ENCODE results near the gene SYT10. TPM values are rescaled to one million over a fixed set of nuclear protein-coding genes. Genes with fewer than 3 reads are reported as not detected.

SYT10 gene
- total and polyA plus RNA-seq, 4 donors = 0.30 TPM; not detected in 3

GRCh38 chr12:33440477-33440876 lies 858 bp upstream of the SYT10 start:
- Histone ChIP-seq H3K36me3 (ENCODE audit: control insufficient read depth in 1 of 2, insufficient read depth in 2 of 2, low read length in 1 of 2) (no peaks in the 10 kb centered on the region), H3K27me3 (ENCODE audit: control insufficient read depth in 1 of 2, insufficient read depth in 2 of 2, low read length in 1 of 2) (no peaks in the 10 kb centered on the region)
- no peak for ATAC-seq (ENCODE audit: low FRiP score)

DNA sequence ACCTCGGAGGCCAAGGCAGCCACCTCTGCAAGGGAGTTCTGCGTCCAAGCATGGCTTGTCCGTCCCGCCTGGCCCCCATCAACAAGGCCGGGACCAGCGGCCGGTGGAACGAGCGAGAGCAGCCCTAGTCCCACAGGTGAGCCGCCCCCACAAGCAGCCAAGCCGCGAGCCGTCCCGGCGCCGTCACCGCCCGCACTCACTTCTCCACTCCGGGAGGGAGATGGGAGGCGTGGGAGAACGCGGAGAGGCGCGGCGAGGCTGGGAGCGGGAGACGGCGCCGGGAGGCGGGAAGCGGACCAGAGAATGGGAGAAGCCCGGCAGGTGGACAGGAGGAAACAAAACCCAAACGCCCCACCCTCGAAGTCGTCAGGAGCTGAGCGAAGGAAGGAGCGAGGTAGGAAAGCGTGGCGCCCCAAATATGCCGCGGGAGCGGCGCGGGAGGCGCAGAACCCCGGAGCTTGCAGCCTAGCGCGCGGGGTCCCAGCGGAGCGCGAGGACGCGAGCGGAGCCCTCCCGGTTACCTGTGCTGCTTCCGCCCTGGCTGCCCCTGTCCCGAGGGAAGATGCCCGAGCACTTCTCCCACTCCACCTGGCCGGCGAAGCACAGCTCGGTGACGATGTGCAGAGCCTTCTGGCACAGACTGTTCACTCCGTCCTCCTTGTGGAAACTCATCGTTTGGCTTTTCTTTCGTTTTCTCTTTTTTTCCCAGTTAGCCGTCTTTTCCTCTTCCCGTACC lies 600 bp downstream of the SYT10 start:
- intact Hi-C loops (cut with DNase I) = no loop called here
- WGBS, 2 donors = 1% methylated on average over 64 to 68 of the region's 68 CpGs
- DNase-seq = peak in 1 of 2 donors; percentile 68
- H3K27ac ChIP-seq (ENCODE audit: low read depth in 1 of 2, low read length in 2 of 2) = no peak overlapping the region
- peak overlapping the region in 1 of 2 donors; percentile 48 for H3K4me3 ChIP-seq (ENCODE audit: low read length in 2 of 2)
- peak; percentile 42 for ATAC-seq (ENCODE audit: low FRiP score)
- H3K9me3 ChIP-seq (ENCODE audit: control insufficient read depth, low read length) = no peaks in the 10 kb centered on the region
- H3K4me1 ChIP-seq (ENCODE audit: control insufficient read depth in 1 of 2, insufficient read depth in 2 of 2, low read length in 2 of 2) = no peaks in the 10 kb centered on the region
- no peaks in the 10 kb centered on the region for H3K36me3 ChIP-seq (ENCODE audit: control insufficient read depth in 1 of 2, insufficient read depth in 2 of 2, low read length in 1 of 2)
- no peaks in the 10 kb centered on the region for H3K27me3 ChIP-seq (ENCODE audit: control insufficient read depth in 1 of 2, insufficient read depth in 2 of 2, low read length in 1 of 2)

More at GRCh38 chr12:33440477-33440876, 858 bp upstream of the SYT10 start:
- no peak for DNase-seq
- Histone ChIP-seq H3K9me3 (ENCODE audit: control insufficient read depth, low read length) (no peaks in the 10 kb centered on the region), H3K4me3 (ENCODE audit: low read length in 2 of 2) (no peak overlapping the region), H3K27ac (ENCODE audit: low read depth in 1 of 2, low read length in 2 of 2) (no peak overlapping the region), H3K4me1 (ENCODE audit: control insufficient read depth in 1 of 2, insufficient read depth in 2 of 2, low read length in 2 of 2) (no peaks in the 10 kb centered on the region)
- WGBS, 2 donors = 92 to 93% methylated on average over 9 of the region's 9 CpGs
- intact Hi-C loops (cut with DNase I) = no loop called here

- Histone ChIP-seq H3K36me3 (ENCODE audit: control insufficient read depth in 1 of 2, insufficient read depth in 2 of 2, low read length in 1 of 2) (no peaks in the 10 kb centered on the region), H3K4me3 (ENCODE audit: low read length in 2 of 2) (no peak overlapping the region), H3K27ac (ENCODE audit: low read depth in 1 of 2, low read length in 2 of 2) (no peak overlapping the region), H3K4me1 (ENCODE audit: control insufficient read depth in 1 of 2, insufficient read depth in 2 of 2, low read length in 2 of 2) (no peaks in the 10 kb centered on the region), H3K27me3 (ENCODE audit: control insufficient read depth in 1 of 2, insufficient read depth in 2 of 2, low read length in 1 of 2) (no peaks in the 10 kb centered on the region), H3K9me3 (ENCODE audit: control insufficient read depth, low read length) (no peaks in the 10 kb centered on the region)
- WGBS, 2 donors = 8 to 11% methylated on average over 28 of the region's 28 CpGs
- no peak for ATAC-seq (ENCODE audit: low FRiP score)
- DNase-seq = no peak
- intact Hi-C loops (cut with DNase I) = no loop called here
Measured at GRCh38 chr12:33438025-33438772, 1.4 kb downstream of the SYT10 start.

DNA sequence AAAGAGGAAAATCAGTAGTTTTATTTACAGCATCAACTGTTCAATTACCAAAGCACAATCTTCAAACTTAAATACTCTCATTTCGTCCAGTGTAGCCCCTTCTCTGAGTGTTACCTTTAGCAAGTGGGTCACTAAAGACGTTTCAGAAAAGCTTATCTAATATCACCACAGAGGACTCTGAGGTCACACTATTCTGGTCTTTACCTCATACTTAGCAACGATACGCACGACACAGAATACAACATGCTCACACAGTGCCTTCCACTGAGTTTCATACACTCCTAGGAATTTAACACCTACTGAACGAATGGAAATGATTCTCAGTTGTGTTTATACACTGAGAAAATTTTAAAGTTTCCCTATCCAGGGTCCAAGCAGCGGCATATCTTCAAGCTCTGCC lies 2.0 kb downstream of the SYT10 start:
- Histone ChIP-seq H3K27ac (ENCODE audit: low read depth in 1 of 2, low read length in 2 of 2) (no peak overlapping the region), H3K4me3 (ENCODE audit: low read length in 2 of 2) (no peak overlapping the region), H3K27me3 (ENCODE audit: control insufficient read depth in 1 of 2, insufficient read depth in 2 of 2, low read length in 1 of 2) (no peaks in the 10 kb centered on the region), H3K4me1 (ENCODE audit: control insufficient read depth in 1 of 2, insufficient read depth in 2 of 2, low read length in 2 of 2) (no peaks in the 10 kb centered on the region), H3K9me3 (ENCODE audit: control insufficient read depth, low read length) (no peaks in the 10 kb centered on the region), H3K36me3 (ENCODE audit: control insufficient read depth in 1 of 2, insufficient read depth in 2 of 2, low read length in 1 of 2) (no peaks in the 10 kb centered on the region)
- ATAC-seq (ENCODE audit: low FRiP score) = no peak
- intact Hi-C loops (cut with DNase I) = no loop called here
- no peak for DNase-seq
- WGBS, 2 donors = 40 to 49% methylated on average over 7 of the region's 7 CpGs

DNA sequence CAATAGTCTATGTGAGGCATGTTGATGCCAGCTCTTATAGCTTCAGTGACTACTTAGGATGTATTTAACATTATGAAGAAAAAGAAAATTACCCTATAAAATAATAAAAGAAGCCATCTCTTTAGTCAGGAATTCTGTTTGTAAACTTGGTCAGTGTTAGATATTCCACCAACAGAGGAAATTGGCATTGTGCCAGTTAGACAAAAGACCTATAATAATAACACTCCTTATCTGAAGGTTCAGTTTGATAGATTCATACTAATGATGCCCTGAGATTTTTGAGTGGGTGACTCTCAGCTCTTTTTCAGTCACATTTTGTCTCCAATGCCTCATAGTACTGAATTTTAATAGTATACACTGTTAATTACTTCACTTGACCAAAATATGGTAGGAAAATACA lies 6.6 kb downstream of the SYT10 start:
- Histone ChIP-seq H3K36me3 (ENCODE audit: control insufficient read depth in 1 of 2, insufficient read depth in 2 of 2, low read length in 1 of 2) (no peaks in the 10 kb centered on the region), H3K9me3 (ENCODE audit: control insufficient read depth, low read length) (no peaks in the 10 kb centered on the region), H3K4me3 (ENCODE audit: low read length in 2 of 2) (no peak overlapping the region), H3K27ac (ENCODE audit: low read depth in 1 of 2, low read length in 2 of 2) (no peak overlapping the region), H3K4me1 (ENCODE audit: control insufficient read depth in 1 of 2, insufficient read depth in 2 of 2, low read length in 2 of 2) (no peaks in the 10 kb centered on the region), H3K27me3 (ENCODE audit: control insufficient read depth in 1 of 2, insufficient read depth in 2 of 2, low read length in 1 of 2) (no peaks in the 10 kb centered on the region)
- intact Hi-C loops (cut with DNase I) = no loop called here
- DNase-seq (no peak), ATAC-seq (ENCODE audit: low FRiP score) (no peak)

GRCh38 chr12:33431648-33432047 lies 8.0 kb downstream of the SYT10 start:
- ATAC-seq (ENCODE audit: low FRiP score) = no peak
- no peaks in the 10 kb centered on the region for H3K9me3 ChIP-seq (ENCODE audit: control insufficient read depth, low read length)
- intact Hi-C loops (cut with DNase I) = no loop called here
- 97 to 100% methylated on average over 1 of the region's 1 CpG for WGBS, 2 donors
- no peaks in the 10 kb centered on the region for H3K36me3 ChIP-seq (ENCODE audit: control insufficient read depth in 1 of 2, insufficient read depth in 2 of 2, low read length in 1 of 2)
- H3K4me1 ChIP-seq (ENCODE audit: control insufficient read depth in 1 of 2, insufficient read depth in 2 of 2, low read length in 2 of 2) = no peaks in the 10 kb centered on the region
- no peak overlapping the region for H3K27ac ChIP-seq (ENCODE audit: low read depth in 1 of 2, low read length in 2 of 2)
- DNase-seq = no peak
- no peaks in the 10 kb centered on the region for H3K27me3 ChIP-seq (ENCODE audit: control insufficient read depth in 1 of 2, insufficient read depth in 2 of 2, low read length in 1 of 2)
- H3K4me3 ChIP-seq (ENCODE audit: low read length in 2 of 2) = no peak overlapping the region

DNA sequence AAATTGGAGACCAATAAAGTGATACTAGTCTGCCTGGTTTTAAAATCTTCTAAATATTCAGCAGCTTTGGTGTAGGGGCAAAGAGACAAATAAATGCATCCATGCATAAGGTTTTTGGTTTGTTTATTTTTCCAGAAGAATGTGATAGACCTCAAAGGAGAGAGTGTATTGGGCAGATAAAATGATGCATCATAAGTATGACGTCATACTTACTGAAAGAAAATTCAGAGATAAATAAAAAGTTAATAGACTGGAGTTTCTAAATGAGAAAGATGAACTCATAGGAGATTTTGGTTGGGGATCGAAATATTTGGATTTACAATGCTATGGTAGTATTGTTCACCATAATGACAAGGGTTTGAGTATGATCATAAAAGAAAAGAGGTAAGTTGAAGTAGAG lies 10.2 kb downstream of the SYT10 start:
- no peak overlapping the region for H3K27ac ChIP-seq (ENCODE audit: low read depth in 1 of 2, low read length in 2 of 2)
- intact Hi-C loops (cut with DNase I) = no loop called here
- no peak overlapping the region for H3K4me3 ChIP-seq (ENCODE audit: low read length in 2 of 2)
- H3K36me3 ChIP-seq (ENCODE audit: control insufficient read depth in 1 of 2, insufficient read depth in 2 of 2, low read length in 1 of 2) = no peaks in the 10 kb centered on the region
- no peaks in the 10 kb centered on the region for H3K9me3 ChIP-seq (ENCODE audit: control insufficient read depth, low read length)
- no peaks in the 10 kb centered on the region for H3K27me3 ChIP-seq (ENCODE audit: control insufficient read depth in 1 of 2, insufficient read depth in 2 of 2, low read length in 1 of 2)
- ATAC-seq (ENCODE audit: low FRiP score) (no peak), DNase-seq (no peak)
- 71 to 76% methylated on average over 2 of the region's 2 CpGs for WGBS, 2 donors
- no peaks in the 10 kb centered on the region for H3K4me1 ChIP-seq (ENCODE audit: control insufficient read depth in 1 of 2, insufficient read depth in 2 of 2, low read length in 2 of 2)

GRCh38 chr12:33427071-33427470 lies 12.5 kb downstream of the SYT10 start:
- Histone ChIP-seq H3K27me3 (ENCODE audit: control insufficient read depth in 1 of 2, insufficient read depth in 2 of 2, low read length in 1 of 2) (no peaks in the 10 kb centered on the region), H3K9me3 (ENCODE audit: control insufficient read depth, low read length) (no peaks in the 10 kb centered on the region), H3K27ac (ENCODE audit: low read depth in 1 of 2, low read length in 2 of 2) (no peak overlapping the region), H3K36me3 (ENCODE audit: control insufficient read depth in 1 of 2, insufficient read depth in 2 of 2, low read length in 1 of 2) (no peaks in the 10 kb centered on the region), H3K4me1 (ENCODE audit: control insufficient read depth in 1 of 2, insufficient read depth in 2 of 2, low read length in 2 of 2) (no peaks in the 10 kb centered on the region), H3K4me3 (ENCODE audit: low read length in 2 of 2) (no peak overlapping the region)
- ATAC-seq (ENCODE audit: low FRiP score) = no peak
- intact Hi-C loops (cut with DNase I) = no loop called here
- DNase-seq = no peak
- WGBS, 2 donors = 66 to 73% methylated on average over 2 of the region's 2 CpGs

DNA sequence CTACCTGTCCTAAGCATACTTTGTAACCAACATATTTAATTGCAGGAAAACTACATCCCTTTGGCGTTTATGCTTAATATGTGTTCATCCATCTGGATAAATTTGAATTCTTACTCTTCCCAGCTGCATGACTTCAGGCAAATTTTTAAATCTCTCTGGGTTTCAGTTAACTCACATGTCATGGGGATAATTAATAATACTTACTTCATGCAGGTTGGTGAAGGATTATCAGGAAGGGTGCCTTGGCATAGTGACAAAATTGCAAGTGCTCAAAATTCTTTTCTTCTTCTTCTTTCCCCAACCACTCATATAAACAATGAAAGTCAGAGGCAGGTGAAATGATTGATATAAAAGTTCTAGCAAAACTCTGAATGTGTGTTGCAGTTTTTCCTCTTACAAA lies 15.9 kb downstream of the SYT10 start:
- no peaks in the 10 kb centered on the region for H3K27me3 ChIP-seq (ENCODE audit: control insufficient read depth in 1 of 2, insufficient read depth in 2 of 2, low read length in 1 of 2)
- ATAC-seq (ENCODE audit: low FRiP score) (no peak), DNase-seq (no peak)
- H3K27ac ChIP-seq (ENCODE audit: low read depth in 1 of 2, low read length in 2 of 2) = no peak overlapping the region
- intact Hi-C loops (cut with DNase I) = no loop called here
- no peaks in the 10 kb centered on the region for H3K36me3 ChIP-seq (ENCODE audit: control insufficient read depth in 1 of 2, insufficient read depth in 2 of 2, low read length in 1 of 2)
- no peaks in the 10 kb centered on the region for H3K4me1 ChIP-seq (ENCODE audit: control insufficient read depth in 1 of 2, insufficient read depth in 2 of 2, low read length in 2 of 2)
- H3K4me3 ChIP-seq (ENCODE audit: low read length in 2 of 2) = no peak overlapping the region
- no peaks in the 10 kb centered on the region for H3K9me3 ChIP-seq (ENCODE audit: control insufficient read depth, low read length)
- WGBS, 2 donors = 73 to 80% methylated on average over 1 of the region's 1 CpG

Measured in aorta (tissue), 5 donors.